GM21447 (cell line): ENCODE data around the gene ZNF274.
"Not testable (repeated sequence)": the region's sequence is repeated elsewhere in the genome, so short reads cannot be mapped to it uniquely, and the experiment has no call there.

Source experiments
- ATAC-seq: cut with Tn5 transposase; IDR thresholded peaks from one replicate; pipeline ENCODE4 v1.9.1; 2021; ENCODE audit not compliant: unreplicated experiment

The ZNF274 gene

DNA sequence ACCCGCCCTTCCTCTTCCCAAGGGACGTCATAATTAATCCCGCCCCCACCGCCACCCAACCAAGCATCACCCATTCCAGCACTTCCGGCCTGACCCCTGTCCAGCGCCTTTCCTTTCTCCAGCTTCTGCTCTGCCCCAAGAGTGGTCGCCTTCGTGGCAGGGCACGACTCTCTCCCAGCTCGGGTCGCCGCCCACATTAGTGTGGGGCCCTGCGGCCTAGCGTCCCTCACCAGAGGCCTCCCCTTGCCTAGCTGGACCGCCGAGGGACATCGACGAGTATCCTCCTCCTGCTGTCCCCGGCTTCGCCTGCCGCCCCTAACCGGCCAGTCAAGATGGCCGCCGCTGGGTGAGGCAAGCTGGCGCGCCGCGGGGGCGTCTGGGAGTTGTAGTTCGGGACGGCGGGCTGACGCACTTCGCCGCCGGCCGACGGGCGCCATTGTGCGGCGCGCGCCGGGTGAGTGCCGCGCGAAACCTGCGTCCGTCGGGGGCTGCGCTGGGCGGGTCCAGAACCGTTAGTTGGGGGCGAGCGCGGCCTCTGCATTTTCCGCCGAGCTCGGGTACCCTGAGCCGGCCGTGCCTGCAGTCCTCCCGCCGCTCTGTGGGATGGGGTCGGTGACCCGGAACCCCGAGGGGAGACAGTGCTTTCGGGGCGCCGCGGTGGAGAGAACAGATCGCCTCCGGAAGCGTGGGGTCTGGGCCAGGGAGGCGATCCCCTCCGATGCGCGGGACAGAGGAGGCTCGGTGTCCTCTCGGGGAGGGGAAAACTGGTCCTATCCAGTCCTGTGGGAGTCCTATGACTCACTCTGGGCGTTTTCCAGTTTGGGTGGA lies at the start of gene ZNF274:
Gene ZNF274, plus strand, starts transcription at position 73 of the 828 bp plus-strand sequence. CDS start 905 bp downstream, outside the sequence.
- ATAC-seq: peak; percentile 79

GRCh38 chr19:58134244-58134643 lies 48.6 kb upstream of the ZNF274 start:
- ATAC-seq: no peak

GRCh38 chr19:58145849-58146248 lies 37.0 kb upstream of the ZNF274 start:
- no peak for ATAC-seq

DNA sequence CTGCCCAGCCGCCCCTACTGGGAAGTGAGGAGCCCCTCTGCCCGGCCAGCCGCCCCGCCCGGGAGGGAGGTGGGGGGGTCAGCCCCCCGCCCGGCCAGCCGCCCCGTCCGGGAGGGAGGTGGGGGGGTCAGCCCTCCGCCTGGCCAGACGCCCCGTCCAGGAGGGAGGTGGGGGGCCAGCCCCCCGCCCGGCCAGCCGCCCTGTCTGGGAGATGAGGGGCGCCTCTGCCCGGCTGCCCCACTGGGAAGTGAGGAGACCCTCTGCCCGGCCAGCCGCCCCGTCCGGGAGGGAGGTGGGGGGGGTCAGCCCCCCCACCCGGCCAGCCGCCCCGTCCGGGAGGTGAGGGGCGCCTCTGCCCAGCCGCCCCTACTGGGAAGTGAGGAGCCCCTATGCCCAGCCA lies 35.4 kb upstream of the ZNF274 start:
- ATAC-seq: not testable (repeated sequence)

- peak; percentile 45 for ATAC-seq
Observed at GRCh38 chr19:58150328-58150921, 32.4 kb upstream of the ZNF274 start, which contains the start of gene ZNF329. ZNF329 (minus strand) TSS chr19:58150789; CDS start chr19:58129503, 21,286 bp downstream.

- no peak for ATAC-seq
Observed at GRCh38 chr19:58153386-58153785, 29.5 kb upstream of the ZNF274 start.

- no peak for ATAC-seq
Observed at GRCh38 chr19:58154287-58154678, 28.6 kb upstream of the ZNF274 start.

GRCh38 chr19:58154679-58155648 lies 27.9 kb upstream of the ZNF274 start:
- ATAC-seq: peak; percentile 63

- ATAC-seq: no peak
Observed at GRCh38 chr19:58157045-58157728, 25.7 kb upstream of the ZNF274 start.

GRCh38 chr19:58166268-58166667 lies 16.6 kb upstream of the ZNF274 start:
- ATAC-seq: no peak

DNA sequence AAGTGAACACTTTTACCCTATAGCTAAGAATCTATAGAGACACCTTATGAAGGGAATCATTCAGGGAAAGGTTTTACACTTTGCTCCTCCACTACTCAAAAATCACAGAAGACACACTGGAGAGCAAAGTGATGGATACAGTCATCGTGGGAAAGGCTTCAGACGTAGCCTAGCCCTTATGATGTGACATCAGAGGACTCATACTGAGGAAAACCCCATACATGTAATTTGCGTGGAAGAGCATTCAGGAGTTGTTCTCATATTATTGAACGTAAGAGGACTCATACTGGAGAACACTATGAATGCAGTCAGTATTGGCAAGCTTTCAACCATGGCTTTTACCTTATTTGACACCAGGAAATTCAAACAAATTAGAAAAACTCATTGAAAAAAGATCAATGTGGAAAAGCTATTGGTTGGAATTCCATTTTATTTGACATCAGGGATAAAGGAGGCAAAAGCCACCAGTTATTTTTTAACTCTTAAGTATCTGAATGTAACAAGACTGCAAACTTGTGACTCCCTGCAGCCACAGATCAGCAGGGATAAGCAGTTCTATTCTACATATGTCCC lies 16.1 kb upstream of the ZNF274 start:
- no peak for ATAC-seq

GRCh38 chr19:58170860-58171259 lies 12.0 kb upstream of the ZNF274 start:
- no peak for ATAC-seq

GRCh38 chr19:58181902-58182576 lies 822 bp upstream of the ZNF274 start:
- peak; percentile 3 for ATAC-seq

- peak; percentile 52 for ATAC-seq
Observed at GRCh38 chr19:58182577-58182988, 278 bp upstream of the ZNF274 start.

DNA sequence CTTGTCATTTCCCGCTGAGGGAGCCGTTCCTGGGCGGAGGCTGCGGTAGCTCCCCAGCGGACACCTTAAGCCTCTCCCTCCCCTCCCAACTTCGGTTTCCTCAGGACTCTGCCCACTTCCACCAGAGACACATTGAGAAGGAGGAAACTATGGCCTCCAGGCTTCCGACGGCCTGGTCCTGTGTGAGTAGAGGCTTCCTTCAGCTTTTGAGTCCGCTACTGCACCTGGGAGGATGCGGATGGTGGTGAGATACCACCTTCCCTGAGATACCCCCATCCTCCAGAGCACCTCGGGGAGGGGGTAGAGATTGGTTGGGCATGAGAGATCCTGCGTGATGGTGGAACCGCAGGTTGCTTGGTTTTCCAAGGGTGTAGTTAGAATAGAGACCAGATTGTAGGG lies 955 bp downstream of the ZNF274 start:
- ATAC-seq: peak; percentile 12

DNA sequence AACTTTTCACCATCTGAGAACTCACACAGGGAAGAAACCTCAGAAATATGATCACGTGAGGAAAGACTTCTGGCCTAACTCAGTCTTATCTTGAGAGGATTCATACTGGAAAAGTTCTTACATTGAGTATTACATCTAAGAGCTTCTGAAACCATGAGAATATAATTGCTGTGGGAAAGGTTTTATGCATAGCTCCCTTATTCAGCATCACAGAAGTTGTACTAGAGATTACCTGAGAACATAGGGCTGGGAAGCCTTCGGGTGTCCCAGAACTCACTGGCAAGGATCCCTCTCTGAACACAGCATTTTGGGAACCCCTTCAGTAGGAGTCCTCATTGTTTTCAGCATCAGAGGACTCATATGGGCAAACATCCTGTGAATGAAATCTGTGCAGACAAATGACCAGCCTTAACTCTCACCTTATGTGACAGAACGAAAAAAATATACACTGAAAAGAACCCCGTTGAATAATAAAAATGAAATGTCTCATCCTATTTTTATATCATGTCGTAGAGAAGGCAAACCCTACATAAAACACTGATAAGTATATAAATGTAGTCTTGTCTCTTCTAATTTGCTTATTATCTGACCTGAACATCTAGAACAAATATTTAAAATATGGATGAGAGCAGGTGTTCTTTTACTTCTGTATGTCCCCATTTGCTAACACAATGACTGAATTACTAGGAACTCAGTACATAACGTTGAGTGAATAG lies 14.2 kb downstream of the ZNF274 start:
- ATAC-seq: no peak

DNA sequence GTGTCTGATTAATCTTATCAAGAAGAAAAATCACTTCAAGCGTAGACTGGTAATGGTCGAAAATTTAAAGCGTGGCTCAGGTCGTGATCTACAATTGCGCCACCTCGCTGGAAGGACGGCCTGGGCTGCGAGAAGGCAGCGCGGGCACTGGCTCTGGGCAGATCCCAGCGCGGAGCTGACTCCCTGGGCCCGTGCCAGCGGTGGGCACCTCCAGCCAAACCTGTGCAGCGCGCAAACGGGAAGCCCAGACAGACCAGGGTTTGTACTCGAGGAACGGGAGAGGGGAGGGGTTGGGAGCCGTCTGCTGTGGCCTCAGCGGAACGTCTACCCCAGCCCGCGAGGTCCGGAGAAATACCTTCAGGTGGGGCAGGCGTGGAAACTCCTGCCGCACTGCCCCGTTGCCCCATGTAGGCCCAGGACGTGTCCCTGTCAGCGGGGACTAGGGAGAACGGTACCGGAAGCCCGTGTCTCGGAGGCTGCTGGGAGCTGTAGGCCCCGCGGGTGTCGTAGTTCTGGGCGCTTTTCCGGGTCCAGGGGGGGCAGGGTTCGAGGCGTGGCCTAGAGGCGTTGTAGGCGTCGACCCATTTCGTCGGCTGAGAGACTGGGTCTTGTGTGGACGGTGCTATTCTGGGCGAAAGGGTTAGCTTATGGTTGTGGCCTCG lies 21.1 kb downstream of the ZNF274 start:
- no peak for ATAC-seq

- no peak for ATAC-seq
Observed at GRCh38 chr19:58204566-58204965, 21.7 kb downstream of the ZNF274 start.

DNA sequence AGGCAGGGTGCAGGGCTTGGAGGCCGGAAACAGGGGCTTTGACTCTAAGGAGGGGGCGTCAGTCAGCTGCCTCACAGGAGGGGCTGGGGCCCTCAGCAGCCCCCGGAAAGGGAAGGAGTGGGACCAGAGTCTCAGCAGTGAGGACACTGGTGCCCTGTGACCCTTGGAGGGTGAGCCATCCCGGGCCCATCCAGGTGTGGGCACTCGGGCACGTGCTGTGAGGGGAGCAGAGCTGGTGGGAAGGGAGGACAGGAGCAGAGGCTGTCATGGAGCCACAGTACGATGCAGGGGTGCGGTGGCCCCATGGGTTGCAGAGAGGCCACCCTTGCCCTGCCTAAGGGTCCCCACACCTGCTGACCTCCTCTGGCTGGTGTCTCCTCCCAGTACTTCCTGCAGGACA lies 26.7 kb downstream of the ZNF274 start:
- ATAC-seq: no peak
